SH-SY5Y (cell line): Measurements from ENCODE around the gene ZNF385D.

Experiments
- GATA2 ChIP-seq: IDR thresholded peaks from 2 replicates; pipeline ENCODE4 v1.6.1; 2011; ENCODE audit warnings: mild to moderate bottlenecking, low read depth, low read length
- GATA3 ChIP-seq: IDR thresholded peaks from 2 replicates; pipeline ENCODE4 v1.6.1; 2011; ENCODE audit warnings: low read depth, mild to moderate bottlenecking, low read length, moderate library complexity

DNA sequence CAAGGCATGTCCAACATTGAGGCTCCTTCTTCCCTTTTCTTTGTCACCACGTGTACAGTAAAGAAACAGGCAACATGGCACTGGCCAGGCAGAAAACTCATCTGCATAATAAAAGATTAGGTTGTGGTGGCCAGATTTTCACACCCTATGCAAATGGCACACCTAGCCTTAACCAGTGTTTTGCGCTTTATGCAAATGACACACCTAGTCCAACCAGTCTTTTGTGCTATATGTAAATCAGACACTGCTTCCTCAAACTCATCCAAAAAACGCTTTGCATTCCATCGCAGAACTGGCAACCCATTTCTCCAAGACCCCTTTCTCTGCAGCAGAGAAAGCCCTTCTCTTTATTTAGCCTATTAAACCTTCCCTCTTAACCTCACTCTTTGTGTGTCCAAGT, 109.1 kb downstream of the ZNF385D start:
- TF ChIP-seq GATA2 = no peak
- TF ChIP-seq GATA3 = no peak
